SH-SY5Y (cell line): ENCODE measurements around the gene C17orf100.

Experiments used
- GATA2 ChIP-seq: IDR thresholded peaks from 2 replicates; pipeline ENCODE4 v1.6.1; 2011; ENCODE audit warnings: mild to moderate bottlenecking, low read depth, low read length
- GATA3 ChIP-seq: IDR thresholded peaks from 2 replicates; pipeline ENCODE4 v1.6.1; 2011; ENCODE audit warnings: low read depth, mild to moderate bottlenecking, low read length, moderate library complexity

DNA sequence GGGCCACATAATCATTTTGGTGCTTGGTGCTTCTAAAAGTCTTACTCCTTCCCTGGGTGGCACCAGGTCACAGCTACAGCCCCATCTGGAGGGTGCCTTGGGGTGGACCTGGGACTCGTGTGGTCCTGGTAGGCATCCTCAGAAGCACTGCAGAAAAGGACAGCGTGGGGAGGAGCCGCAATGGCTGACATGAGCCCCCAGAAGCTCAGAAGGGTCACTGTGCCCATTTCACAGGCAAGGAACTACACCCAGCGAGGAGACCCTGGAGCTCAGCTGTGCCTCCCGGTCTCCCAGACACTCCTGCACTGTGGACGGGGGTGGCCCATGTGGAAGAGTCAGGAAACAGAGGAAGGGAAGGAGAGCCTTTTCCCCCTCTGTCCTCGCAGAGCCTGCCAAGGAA lies 26.4 kb downstream of the C17orf100 start:
- TF ChIP-seq GATA2 (no peak), GATA3 (no peak)
